ENCODE measurements around the gene DRAP1. TPM values are rescaled to one million over a fixed set of nuclear protein-coding genes. Genes with fewer than 3 reads are reported as not detected.

DRAP1 gene
- total and polyA plus RNA-seq, 9 of the 15 experiments (the other 6 are each of a cell fraction or from before 2014, with no cell fraction given), result 9.6 to 200 (median 92.9) TPM

DNA sequence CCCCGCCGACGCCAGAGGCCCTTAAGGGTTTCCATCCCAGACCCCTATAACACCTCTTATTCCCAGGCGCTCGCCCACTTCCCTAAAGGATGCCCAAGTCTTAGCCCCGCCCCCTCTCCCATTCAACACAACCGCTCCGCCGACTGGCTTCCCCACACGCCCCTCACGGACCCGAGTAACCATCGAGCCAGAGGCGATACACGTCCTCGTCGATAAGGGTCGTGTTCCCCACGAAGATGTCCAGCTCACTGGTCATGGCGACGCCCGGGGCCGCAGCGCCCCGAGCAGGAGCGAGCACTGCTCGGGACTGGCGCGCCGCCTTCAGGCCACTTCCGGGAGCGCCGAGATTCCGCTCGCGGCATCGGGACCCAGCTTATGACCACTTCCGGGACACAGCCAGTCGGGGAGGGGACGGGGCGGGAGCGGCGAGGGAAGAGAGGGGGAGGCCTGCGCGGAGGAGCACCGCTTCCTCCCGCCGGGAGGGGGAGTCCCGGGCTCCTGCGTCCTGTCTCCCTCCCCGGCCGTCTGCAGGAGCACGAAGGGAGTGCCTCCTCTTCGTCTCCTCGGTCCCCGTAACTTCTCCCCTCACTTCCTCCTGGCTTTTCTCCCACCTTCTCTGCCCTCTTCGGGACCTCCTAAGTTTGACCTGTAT lies 30.9 kb upstream of the DRAP1 start, which contains the start of gene FIBP (continued):
- TF ChIP-seq TEAD2 (tag; IDR thresholded peaks at IDR 0.05) (no peak), DACH1 (IDR thresholded peaks at IDR 0.05; ENCODE audit: partially characterized antibody) (no peak), ZNF436 (CRISPR knock-in tag; IDR thresholded peaks at IDR 0.05) (no peak), BCL6 (CRISPR knock-in tag; IDR thresholded peaks at IDR 0.05) (no peak), PTRF (tag; IDR thresholded peaks at IDR 0.05) (no peak), HIVEP1 (CRISPR knock-in tag; IDR thresholded peaks at IDR 0.05) (no peak), COPS2 (conservative IDR thresholded peaks at IDR 0.05) (no peak)
- TF ChIP-seq, protein P1, sequence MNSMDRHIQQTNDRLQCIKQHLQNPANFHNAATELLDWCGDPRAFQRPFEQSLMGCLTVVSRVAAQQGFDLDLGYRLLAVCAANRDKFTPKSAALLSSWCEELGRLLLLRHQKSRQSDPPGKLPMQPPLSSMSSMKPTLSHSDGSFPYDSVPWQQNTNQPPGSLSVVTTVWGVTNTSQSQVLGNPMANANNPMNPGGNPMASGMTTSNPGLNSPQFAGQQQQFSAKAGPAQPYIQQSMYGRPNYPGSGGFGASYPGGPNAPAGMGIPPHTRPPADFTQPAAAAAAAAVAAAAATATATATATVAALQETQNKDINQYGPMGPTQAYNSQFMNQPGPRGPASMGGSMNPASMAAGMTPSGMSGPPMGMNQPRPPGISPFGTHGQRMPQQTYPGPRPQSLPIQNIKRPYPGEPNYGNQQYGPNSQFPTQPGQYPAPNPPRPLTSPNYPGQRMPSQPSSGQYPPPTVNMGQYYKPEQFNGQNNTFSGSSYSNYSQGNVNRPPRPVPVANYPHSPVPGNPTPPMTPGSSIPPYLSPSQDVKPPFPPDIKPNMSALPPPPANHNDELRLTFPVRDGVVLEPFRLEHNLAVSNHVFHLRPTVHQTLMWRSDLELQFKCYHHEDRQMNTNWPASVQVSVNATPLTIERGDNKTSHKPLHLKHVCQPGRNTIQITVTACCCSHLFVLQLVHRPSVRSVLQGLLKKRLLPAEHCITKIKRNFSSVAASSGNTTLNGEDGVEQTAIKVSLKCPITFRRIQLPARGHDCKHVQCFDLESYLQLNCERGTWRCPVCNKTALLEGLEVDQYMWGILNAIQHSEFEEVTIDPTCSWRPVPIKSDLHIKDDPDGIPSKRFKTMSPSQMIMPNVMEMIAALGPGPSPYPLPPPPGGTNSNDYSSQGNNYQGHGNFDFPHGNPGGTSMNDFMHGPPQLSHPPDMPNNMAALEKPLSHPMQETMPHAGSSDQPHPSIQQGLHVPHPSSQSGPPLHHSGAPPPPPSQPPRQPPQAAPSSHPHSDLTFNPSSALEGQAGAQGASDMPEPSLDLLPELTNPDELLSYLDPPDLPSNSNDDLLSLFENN (IDR thresholded peaks at IDR 0.05; ENCODE audit: low read depth in 2 of 2, low read length in 2 of 2), result peak in 1 of 2 experiments; percentile 75; a peak in 2 of 4 replicates
- TF ChIP-seq, protein P2, sequence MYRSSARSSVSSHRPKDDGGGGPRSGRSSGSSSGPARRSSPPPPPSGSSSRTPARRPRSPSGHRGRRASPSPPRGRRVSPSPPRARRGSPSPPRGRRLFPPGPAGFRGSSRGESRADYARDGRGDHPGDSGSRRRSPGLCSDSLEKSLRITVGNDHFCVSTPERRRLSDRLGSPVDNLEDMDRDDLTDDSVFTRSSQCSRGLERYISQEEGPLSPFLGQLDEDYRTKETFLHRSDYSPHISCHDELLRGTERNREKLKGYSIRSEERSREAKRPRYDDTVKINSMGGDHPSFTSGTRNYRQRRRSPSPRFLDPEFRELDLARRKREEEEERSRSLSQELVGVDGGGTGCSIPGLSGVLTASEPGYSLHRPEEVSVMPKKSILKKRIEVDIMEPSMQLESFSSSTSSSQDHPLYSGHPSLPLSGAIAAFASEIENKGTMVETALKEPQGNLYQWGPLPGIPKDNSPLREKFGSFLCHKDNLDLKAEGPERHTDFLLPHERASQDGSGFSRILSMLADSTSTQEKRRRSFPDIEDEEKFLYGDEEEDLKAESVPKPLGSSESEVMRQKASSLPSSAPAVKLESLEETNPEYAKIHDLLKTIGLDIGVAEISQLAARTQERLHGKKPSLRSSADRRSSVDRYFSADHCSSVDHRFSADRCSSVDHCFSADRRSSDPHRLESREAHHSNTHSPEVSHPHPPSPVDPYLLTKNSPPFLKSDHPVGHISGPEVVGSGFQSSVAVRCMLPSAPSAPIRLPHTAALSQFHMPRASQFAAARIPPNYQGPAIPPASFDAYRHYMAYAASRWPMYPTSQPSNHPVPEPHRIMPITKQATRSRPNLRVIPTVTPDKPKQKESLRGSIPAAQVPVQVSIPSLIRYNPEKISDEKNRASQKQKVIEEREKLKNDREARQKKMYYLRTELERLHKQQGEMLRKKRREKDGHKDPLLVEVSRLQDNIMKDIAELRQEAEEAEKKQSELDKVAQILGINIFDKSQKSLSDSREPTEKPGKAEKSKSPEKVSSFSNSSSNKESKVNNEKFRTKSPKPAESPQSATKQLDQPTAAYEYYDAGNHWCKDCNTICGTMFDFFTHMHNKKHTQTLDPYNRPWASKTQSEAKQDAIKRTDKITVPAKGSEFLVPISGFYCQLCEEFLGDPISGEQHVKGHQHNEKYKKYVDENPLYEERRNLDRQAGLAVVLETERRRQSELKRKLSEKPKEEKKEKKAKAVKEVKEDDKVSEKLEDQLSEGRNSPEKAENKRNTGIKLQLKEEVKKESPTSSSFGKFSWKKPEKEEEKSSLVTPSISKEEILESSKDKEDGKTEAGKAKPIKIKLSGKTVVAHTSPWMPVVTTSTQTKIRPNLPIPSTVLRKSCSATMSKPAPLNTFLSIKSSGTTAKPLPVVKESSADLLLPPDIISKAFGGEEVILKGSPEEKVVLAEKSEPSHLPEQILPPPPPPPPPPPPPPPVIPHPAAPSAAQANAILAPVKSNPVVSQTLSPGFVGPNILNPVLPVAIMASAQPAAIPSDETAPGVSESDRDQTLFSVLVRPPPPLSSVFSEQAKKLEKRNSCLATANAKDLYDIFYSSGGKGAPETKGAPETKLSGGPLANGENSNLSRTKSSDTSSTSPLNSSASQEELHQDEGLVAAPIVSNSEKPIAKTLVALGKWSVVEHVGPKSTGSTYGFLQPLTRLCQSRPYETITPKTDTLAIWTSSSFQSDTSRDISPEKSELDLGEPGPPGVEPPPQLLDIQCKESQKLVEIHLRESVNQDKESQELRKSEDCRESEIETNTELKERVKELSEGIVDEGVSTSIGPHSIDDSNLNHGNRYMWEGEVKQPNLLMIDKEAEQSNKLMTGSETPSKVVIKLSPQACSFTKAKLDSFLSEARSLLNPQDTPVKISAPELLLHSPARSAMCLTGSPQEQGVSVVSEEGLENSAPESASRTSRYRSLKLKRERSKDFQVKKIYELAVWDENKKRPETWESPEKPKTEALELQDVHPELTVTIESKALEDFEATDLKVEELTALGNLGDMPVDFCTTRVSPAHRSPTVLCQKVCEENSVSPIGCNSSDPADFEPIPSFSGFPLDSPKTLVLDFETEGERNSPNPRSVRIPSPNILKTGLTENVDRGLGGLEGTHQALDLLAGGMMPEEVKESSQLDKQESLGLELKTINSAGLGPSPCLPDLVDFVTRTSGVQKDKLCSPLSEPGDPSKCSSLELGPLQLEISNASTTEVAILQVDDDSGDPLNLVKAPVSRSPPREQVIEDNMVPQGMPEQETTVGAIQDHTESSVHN (IDR thresholded peaks at IDR 0.05; ENCODE audit: borderline replicate concordance in 1 of 2, low read depth in 1 of 2), result no peak
- TF ChIP-seq, protein P3, sequence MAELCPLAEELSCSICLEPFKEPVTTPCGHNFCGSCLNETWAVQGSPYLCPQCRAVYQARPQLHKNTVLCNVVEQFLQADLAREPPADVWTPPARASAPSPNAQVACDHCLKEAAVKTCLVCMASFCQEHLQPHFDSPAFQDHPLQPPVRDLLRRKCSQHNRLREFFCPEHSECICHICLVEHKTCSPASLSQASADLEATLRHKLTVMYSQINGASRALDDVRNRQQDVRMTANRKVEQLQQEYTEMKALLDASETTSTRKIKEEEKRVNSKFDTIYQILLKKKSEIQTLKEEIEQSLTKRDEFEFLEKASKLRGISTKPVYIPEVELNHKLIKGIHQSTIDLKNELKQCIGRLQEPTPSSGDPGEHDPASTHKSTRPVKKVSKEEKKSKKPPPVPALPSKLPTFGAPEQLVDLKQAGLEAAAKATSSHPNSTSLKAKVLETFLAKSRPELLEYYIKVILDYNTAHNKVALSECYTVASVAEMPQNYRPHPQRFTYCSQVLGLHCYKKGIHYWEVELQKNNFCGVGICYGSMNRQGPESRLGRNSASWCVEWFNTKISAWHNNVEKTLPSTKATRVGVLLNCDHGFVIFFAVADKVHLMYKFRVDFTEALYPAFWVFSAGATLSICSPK (IDR thresholded peaks at IDR 0.05; ENCODE audit: borderline replicate concordance), result no peak
- TF ChIP-seq, protein P4, sequence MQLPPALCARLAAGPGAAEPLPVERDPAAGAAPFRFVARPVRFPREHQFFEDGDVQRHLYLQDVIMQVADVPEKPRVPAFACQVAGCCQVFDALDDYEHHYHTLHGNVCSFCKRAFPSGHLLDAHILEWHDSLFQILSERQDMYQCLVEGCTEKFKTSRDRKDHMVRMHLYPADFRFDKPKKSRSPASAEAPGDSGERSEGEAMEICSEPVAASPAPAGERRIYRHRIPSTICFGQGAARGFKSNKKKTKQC (CRISPR knock-in tag; IDR thresholded peaks at IDR 0.05), result peak; percentile 58; the same call in 1 of the 2 replicates
